PFSK-1 (cell line): ENCODE data around the gene CCNI.

Experiments
- FOXP2 ChIP-seq: optimal IDR thresholded peaks from 2 replicates; pipeline ENCODE3; 2011; ENCODE audit warnings: borderline replicate concordance, control low read depth, inconsistent platforms; ENCODE audit not compliant: insufficient read depth; ENCODE audit errors: extremely low read length, extremely low read depth
- POLR2AphosphoS5 ChIP-seq: IDR thresholded peaks from 2 replicates; pipeline ENCODE4 v1.6.1; 2012; ENCODE audit warnings: low read depth, mild to moderate bottlenecking, control low read depth, low read length, moderate library complexity
- SIN3A ChIP-seq: IDR thresholded peaks from 2 replicates; pipeline ENCODE4 v1.6.1; 2012; ENCODE audit warnings: mild to moderate bottlenecking, low read length, moderate library complexity, borderline replicate concordance; ENCODE audit not compliant: insufficient read depth
- TAF1 ChIP-seq: IDR thresholded peaks from 2 replicates; pipeline ENCODE4 v1.6.1; 2012; ENCODE audit warnings: low read length, control low read depth, borderline replicate concordance; ENCODE audit not compliant: insufficient read depth
- TF ChIP-seq, protein P1 (sequence below), 2 experiments: IDR thresholded peaks; 2 replicates each; pipeline versions ENCODE4 v1.6.1 to v1.8.0; 2011 to 2012; ENCODE audit warnings: low read depth in 2 of 2, low read length in 2 of 2, control low read depth in 1 of 2, inconsistent platforms in 1 of 2, mild to moderate bottlenecking in 1 of 2, moderate library complexity in 1 of 2; ENCODE audit not compliant: insufficient read depth in 1 of 2

DNA sequence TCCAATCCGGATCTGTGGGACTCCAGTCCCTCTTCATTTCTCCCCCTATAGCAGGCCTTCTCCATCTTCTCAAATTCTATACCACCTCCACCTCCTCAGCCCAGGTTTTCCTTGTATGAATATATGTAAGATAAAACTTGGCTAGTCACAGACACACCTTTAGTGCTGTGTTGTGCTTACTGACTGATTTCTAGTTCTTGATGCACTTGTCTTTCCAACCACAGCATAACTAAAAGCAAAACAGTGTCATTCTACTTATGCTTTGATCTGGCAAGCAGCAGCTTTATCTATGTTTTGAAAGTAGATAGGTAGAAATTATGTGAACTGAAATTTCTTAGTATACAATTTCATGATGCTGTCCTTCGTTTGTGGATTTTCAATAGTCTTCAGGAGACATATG, 47.5 kb downstream of the CCNI start:
- no peak for TF ChIP-seq POLR2AphosphoS5
- TF ChIP-seq, protein P1, sequence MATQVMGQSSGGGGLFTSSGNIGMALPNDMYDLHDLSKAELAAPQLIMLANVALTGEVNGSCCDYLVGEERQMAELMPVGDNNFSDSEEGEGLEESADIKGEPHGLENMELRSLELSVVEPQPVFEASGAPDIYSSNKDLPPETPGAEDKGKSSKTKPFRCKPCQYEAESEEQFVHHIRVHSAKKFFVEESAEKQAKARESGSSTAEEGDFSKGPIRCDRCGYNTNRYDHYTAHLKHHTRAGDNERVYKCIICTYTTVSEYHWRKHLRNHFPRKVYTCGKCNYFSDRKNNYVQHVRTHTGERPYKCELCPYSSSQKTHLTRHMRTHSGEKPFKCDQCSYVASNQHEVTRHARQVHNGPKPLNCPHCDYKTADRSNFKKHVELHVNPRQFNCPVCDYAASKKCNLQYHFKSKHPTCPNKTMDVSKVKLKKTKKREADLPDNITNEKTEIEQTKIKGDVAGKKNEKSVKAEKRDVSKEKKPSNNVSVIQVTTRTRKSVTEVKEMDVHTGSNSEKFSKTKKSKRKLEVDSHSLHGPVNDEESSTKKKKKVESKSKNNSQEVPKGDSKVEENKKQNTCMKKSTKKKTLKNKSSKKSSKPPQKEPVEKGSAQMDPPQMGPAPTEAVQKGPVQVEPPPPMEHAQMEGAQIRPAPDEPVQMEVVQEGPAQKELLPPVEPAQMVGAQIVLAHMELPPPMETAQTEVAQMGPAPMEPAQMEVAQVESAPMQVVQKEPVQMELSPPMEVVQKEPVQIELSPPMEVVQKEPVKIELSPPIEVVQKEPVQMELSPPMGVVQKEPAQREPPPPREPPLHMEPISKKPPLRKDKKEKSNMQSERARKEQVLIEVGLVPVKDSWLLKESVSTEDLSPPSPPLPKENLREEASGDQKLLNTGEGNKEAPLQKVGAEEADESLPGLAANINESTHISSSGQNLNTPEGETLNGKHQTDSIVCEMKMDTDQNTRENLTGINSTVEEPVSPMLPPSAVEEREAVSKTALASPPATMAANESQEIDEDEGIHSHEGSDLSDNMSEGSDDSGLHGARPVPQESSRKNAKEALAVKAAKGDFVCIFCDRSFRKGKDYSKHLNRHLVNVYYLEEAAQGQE (IDR thresholded peaks at IDR 0.05; ENCODE audit: insufficient read depth in 1 of 2, low read depth in 2 of 2, low read length in 2 of 2) = no peak
- TF ChIP-seq SIN3A = no peak
- no peak for TF ChIP-seq TAF1
- no peak for TF ChIP-seq FOXP2
